Measurements from ENCODE around the gene EPN1. TPM values are rescaled to one million over a fixed set of nuclear protein-coding genes. Genes with fewer than 3 reads are reported as not detected.

Gene EPN1
- total RNA-seq, 1 donor from 2014 or later = 20.7 TPM

- no peak for DNase-seq
Observed at GRCh38 chr19:55679343-55680257, 4.6 kb downstream of the EPN1 start.

- DNase-seq = no peak
Observed at GRCh38 chr19:55680339-55681130, 5.5 kb downstream of the EPN1 start.

- DNase-seq = no peak
Observed at GRCh38 chr19:55681131-55682092, 6.4 kb downstream of the EPN1 start.

GRCh38 chr19:55683449-55684261, 8.6 kb downstream of the EPN1 start:
- no peak for DNase-seq

GRCh38 chr19:55684946-55685681, 10.1 kb downstream of the EPN1 start:
- DNase-seq = no peak

GRCh38 chr19:55685776-55686175, 10.8 kb downstream of the EPN1 start:
- DNase-seq = no peak

- DNase-seq = no peak
Observed at GRCh38 chr19:55686311-55687050, 11.5 kb downstream of the EPN1 start.

GRCh38 chr19:55687281-55688201, 12.5 kb downstream of the EPN1 start:
- DNase-seq = no peak

- peak; percentile 40 for DNase-seq
Observed at GRCh38 chr19:55688422-55689218, 13.6 kb downstream of the EPN1 start.

- DNase-seq = no peak
Observed at GRCh38 chr19:55689411-55690108, 14.5 kb downstream of the EPN1 start.

GRCh38 chr19:55690109-55690768, 15.2 kb downstream of the EPN1 start:
- no peak for DNase-seq

- no peak for DNase-seq
Observed at GRCh38 chr19:55690769-55691545, 15.9 kb downstream of the EPN1 start.

GRCh38 chr19:55691561-55692481, 16.8 kb downstream of the EPN1 start:
- DNase-seq = no peak

- DNase-seq = no peak
Observed at GRCh38 chr19:55692681-55693081, 17.7 kb downstream of the EPN1 start.

All from occipital lobe (tissue), 2 donors.